H54 (cell line): ENCODE data around the gene TNS3.

Experiments used
- DNase-seq: peaks from one replicate; pipeline ENCODE4 v3.0.0; 2011; ENCODE audit warnings: low spot score, mixed read lengths; ENCODE audit not compliant: insufficient read length
- FAIRE-seq: peaks from 3 replicates; lab custom pipeline; 2011; peaks lifted over from hg19 to GRCh38; lab: Jason Lieb, UNC
- POLR2A ChIP-seq: IDR thresholded peaks from 2 replicates; pipeline ENCODE4 v1.6.1; 2011; ENCODE audit warnings: low read depth, mild to moderate bottlenecking, low read length

Gene TNS3

DNA sequence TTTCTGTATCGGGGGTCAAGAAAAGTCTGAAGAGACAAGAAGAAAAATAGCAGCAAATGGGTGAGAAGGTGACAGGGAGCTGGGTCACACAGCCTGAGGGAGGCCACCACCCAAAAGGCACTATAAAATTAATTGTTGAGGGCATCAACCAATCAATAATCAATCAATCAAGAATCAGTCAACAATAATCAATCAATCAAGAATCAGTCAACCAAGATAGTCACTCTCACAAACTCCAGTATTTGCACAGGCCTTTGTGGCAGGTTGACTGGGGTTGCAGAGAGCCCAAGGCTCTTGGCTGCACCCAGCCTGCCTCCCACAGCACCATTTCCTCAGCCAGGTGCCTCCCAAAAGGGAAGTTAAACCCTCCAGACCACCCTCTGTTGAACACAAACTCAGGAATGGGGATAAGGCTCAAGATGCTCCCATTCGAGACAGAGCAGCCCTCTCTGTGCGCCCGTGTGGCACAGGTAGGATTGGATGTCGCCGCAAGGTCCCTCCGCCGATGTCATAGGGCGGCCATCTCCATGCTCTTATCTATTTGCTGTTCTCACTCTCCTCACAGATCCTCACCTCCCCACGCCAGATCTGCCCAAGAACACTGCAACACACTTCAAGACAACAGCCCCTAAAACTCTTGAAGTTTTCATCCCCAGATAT is 64.0 kb downstream of the TNS3 start:
- DNase-seq (no peak), FAIRE-seq (no peak)
- no peak for TF ChIP-seq POLR2A

GRCh38 chr7:47516985-47517600 is 64.8 kb downstream of the TNS3 start:
- DNase-seq (no peak), FAIRE-seq (no peak)
- TF ChIP-seq POLR2A: no peak

DNA sequence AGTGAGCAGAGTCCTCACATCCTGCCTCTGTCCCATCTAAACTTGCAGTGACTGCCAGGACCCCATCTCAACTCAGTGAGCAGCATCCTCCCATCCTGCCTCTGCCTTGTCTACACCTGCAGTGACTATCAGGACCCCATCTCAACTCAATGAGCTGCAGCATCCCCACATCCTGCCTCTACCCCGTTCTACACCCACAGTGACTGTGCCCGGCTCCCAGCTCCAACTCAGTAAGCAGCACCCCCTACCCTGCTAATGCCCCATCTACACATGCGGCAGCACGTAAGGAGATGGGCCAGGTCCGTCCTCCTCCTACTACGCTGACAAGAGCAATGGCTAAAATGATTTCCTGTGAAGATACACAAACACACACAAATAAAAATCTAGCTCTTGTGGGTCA is 65.5 kb downstream of the TNS3 start:
- no peak for DNase-seq
- FAIRE-seq: no peak
- no peak for TF ChIP-seq POLR2A

- DNase-seq: no peak
- no peak for FAIRE-seq
- TF ChIP-seq POLR2A: no peak
Measured at GRCh38 chr7:47515305-47515834, 66.5 kb downstream of the TNS3 start.

DNA sequence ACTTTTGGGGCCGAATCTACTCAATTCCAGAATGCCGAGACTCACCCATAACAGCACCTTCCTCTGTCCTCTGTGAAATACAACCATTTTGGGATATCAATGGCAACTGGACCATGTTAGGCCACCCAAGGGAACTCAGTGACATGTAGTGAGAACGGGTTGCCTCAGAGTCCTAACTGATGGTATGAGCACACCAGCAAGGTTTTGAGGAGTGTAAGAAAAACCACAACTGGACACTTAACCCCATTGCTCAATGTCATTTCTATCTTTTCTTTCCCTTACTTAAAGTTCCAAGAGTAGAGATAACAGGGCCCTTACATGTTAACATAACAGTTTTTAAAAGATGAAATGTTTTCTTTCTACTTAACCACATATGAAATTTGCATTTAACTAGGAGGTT is 67.1 kb downstream of the TNS3 start:
- no peak for FAIRE-seq
- TF ChIP-seq POLR2A: no peak

DNA sequence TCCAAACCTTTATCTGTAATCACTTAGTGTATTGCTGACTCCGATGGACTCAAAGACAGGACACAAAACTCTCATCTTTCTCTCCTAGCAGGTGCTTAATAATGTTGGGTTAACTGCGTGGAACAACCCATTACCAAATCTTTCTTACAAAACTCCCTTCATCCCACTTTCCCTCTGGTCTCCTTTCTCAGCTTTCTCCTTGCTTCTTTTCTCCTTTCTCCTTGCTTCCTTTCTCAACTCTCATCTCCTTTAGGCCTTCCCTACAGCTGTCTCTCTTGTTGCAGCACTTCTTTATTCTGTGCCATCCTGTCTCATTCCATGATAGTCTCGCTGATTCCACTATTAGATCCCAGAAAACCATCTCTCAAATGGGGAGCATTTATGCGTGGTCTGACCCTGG is 67.5 kb downstream of the TNS3 start:
- no peak for DNase-seq
- no peak for FAIRE-seq
- TF ChIP-seq POLR2A: no peak

More for the DNA sequence above, 67.1 kb downstream of the TNS3 start:
- no peak for DNase-seq

DNA sequence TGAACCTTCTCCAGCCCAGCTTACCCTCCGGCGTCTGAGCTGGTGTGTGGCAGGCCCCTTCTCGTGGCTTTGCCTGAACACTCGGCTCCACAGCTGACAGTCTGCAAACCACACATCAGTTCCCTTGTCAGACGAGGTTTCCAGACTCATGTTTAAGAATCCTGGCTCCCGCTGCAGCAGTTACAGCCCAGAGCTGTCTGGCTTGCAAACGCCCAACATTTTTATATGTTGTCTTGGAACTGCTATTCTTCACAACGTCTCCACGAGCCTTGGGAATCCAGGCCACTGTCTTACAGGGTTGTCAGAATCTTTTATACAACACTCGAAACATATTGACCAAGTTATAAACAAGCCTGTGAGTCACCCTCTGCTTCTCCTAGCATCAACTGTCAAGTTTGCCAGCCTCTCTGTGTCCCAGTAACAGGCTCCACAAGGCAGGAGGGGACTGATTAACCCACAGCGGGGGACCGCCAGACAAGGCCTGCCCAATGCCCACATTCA is 68.1 kb downstream of the TNS3 start:
- no peak for TF ChIP-seq POLR2A
- DNase-seq: no peak

DNA sequence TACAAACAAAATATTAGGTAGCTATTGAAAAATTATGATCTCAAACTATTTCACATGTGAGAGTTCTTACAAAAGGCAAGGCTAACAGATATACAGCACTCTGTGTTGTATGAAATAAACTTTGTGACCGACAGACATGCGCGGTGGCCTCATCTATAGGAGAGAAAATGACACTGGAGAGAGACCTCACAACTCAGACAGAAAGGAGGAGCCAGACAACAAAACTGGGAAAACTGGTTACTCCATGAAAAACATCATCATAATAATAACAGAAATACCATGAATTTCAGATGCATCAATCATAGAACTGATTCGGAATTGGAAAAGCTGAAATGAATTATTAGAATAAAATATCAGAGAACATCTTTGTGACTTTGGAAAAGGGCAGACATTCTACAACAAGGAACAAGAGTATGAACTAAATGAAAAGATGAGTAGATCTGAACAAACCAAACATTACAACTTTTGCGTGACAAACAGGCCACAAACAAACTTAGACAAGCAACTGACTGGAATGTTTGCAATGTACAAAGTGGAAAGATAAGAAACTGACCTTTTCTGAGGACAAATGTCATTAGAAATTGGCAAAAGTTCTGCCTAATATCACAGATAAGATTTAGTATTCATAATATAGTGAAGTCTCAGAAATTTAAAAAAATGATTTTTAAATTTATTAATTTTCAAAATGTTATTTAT is 69.3 kb downstream of the TNS3 start:
- TF ChIP-seq POLR2A: no peak
- FAIRE-seq (no peak), DNase-seq (no peak)

More for the DNA sequence above, 68.1 kb downstream of the TNS3 start:
- no peak for FAIRE-seq

DNA sequence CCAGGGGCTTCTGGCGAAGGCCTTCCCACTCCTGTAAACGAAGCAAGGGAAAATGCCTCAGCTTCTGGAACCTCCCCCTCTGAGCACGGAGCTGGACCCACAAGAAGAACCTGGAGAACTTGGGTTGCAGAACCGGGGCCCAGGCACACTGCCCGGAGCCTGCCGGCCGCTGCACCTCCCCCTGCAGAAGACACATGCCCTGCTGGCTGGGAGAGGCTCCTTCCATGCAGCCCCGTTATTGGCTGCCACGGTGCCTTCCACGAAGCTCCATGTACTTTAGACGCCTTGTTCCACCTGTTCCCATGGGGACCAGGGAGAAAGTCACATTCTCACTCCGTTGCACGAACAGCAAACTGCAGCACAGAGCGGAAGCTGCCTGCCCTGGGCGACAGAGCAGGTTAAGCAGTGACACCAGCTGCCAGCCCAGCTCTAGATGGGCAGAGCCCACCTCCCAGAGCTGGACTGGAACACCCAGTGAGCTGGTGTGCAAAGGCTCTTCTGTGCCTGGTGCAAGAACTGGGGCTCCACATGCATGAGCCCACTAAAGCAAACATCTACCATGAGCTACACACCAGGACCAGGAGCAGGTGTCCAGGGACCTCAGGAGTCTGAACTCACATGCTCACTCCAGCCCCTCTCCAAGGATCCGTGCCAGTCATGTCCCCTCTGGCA is 70.1 kb downstream of the TNS3 start:
- DNase-seq (no peak), FAIRE-seq (no peak)
- no peak for TF ChIP-seq POLR2A

- FAIRE-seq (no peak), DNase-seq (no peak)
- TF ChIP-seq POLR2A: no peak
Measured at GRCh38 chr7:47510786-47511185, 71.1 kb downstream of the TNS3 start.

DNA sequence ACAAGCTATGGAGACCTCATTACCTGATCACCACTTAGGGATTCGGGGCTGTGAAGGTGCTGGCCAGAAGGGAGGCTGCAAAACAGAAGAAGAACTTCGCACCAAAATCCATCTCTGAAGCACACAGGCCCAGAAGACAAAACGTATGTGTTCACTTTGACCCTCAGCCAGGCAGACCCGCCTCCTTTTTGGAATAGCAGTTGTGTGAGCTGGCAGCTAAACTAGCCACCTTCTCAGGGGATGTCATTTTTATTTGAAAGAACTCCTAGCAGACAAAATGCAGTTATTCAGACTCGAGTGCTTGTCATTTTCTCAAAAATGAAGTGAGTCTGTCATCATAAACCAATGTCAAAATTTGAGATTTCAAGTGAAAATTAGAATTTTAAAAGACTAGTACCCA is 71.7 kb downstream of the TNS3 start:
- no peak for DNase-seq
- TF ChIP-seq POLR2A: no peak
- no peak for FAIRE-seq

GRCh38 chr7:47509571-47509970 is 72.3 kb downstream of the TNS3 start:
- TF ChIP-seq POLR2A: no peak
- DNase-seq (no peak), FAIRE-seq (no peak)
